ENCODE data around the gene MEGF6.

The MEGF6 gene

DNA sequence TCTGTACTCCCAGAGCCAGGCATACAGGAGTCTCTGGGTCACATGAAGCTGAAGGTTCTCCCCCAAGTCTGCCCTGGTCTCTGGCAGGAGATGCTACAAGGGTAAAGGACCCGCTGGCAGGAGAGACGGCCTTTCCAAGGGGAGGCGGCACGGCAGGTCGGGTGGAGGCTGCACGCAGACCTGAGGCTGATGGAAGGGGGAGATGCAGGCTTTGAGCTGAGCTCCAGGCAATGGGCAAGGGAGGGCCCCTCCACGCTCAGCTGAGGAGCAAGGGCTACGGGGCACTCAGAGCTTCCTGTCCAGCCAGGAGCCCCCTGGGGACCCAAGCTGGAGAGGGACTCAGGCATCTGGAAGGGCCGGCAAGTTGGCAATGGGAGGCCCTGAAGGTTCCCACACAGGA, 50.3 kb downstream of the MEGF6 start:
- DNase-seq = no peak
- Histone ChIP-seq H3K79me1 (replicated peaks; ENCODE audit: low read length, poor library complexity, severe bottlenecking) (no peaks in the 10 kb centered on the region), H3K23ac (ENCODE audit: low read length in 2 of 2) (no peak overlapping the region), H2AK5ac (ENCODE audit: low read length, severe bottlenecking) (no peak overlapping the region), H4K8ac (ENCODE audit: low read length) (no peak overlapping the region), H3K27me3 (ENCODE audit: control insufficient read depth in 1 of 2, insufficient read depth in 1 of 2, low read length in 2 of 2) (peaks cover 80% of the 10 kb centered on the region in 2 experiments), H3K14ac (ENCODE audit: low read length in 2 of 2) (no peak overlapping the region), H3K4ac (ENCODE audit: low read depth in 1 of 2, low read length in 2 of 2) (no peak overlapping the region), H3K4me1 (ENCODE audit: control insufficient read depth, insufficient read depth, low read depth, low read length) (no peaks in the 10 kb centered on the region), H2AFZ (ENCODE audit: low read depth, low read length) (no peak overlapping the region), H2BK12ac (ENCODE audit: low read length in 2 of 2) (no peak overlapping the region), H4K91ac (ENCODE audit: low read length) (no peak overlapping the region), H3K4me2 (ENCODE audit: low read length, poor library complexity, severe bottlenecking) (no peak overlapping the region), H2BK120ac (ENCODE audit: low read depth, low read length) (no peak overlapping the region), H3K9ac (ENCODE audit: low read length) (no peak overlapping the region), H3K18ac (ENCODE audit: low read depth in 1 of 2, low read length in 2 of 2) (no peak overlapping the region), H3K9me3 (ENCODE audit: control insufficient read depth, low read length) (peaks cover 5% of the 10 kb centered on the region), H2BK5ac (ENCODE audit: low read depth, low read length, poor library complexity, severe bottlenecking) (no peak overlapping the region), H2BK15ac (ENCODE audit: low read depth, poor library complexity, severe bottlenecking) (no peak overlapping the region), H3K4me3 (ENCODE audit: insufficient read depth in 1 of 2, low read depth in 1 of 2, low read length in 2 of 2) (no peak overlapping the region), H3K36me3 (ENCODE audit: control insufficient read depth in 1 of 2, insufficient read depth in 2 of 2, low read depth in 1 of 2, low read length in 2 of 2) (peaks cover 0 to 4% of the 10 kb centered on the region in 2 experiments), H3K27ac (ENCODE audit: low read length, poor library complexity, severe bottlenecking) (no peak overlapping the region)
- 82% methylated on average over 9 of the region's 9 CpGs for WGBS

DNA sequence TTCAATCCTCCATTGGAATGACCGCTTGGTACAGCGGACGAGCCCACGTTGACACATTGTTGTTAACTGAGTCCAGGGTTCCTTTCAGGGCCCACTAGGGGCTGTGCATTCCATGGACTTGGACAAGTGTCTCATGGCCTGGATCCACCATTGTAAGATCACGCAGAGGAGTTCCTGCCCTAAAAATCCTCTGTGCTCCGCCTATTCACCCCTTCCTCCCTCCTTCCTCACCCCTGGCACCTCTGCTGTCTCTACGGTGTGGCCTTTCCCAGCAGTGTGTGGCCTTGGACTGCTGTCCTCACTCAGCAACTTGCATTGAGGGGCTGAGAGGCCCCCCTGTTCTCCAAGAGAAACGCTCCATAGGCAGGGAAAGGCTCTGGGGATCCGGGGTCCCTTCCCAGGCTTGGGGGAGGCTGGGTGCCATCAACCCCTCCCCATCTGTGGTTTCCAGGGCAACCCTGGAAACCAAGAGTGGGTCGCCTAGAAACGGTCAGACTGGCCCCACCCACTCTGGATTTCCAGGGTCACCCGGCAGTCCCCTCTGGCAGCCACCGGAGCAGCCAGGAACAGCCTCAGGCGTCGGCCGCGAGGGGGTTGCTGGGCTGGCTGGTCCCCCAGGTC, 50.9 kb downstream of the MEGF6 start:
- 86% methylated on average over 17 of the region's 17 CpGs for WGBS

DNA sequence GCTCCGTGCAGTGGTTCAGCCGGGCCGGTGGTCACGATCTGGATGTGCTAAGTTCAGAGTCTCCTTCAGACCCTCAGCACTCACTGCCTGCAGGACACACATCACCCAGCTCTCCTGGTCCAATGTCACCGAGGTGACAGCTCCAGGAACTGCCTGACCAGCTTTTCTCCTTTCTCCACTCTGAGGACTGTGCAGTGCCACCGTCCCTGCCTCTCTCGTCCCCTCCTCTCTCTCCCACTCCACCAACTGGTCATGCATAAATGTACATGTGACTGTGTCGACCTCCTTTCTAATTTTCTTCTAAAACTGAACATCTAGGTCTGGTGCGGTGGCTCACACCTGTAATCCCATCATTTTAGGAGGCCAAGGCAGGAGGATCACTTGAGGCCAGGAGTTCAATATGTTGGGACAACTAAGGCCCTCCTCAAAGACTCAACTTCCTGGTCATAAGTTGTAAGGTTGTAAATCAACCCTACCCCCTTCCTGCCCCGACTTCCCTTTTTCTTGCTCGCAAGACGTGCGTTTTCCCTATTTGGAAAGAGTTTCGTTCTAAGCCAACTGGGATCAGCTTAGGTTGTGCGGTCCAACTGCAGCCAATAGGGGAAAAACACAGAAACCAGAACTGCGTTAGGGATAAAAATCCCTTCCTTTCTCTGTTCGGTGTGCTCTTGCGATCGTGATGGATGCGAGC, 53.1 kb downstream of the MEGF6 start:
- no peak overlapping the region for H3K18ac ChIP-seq (ENCODE audit: low read depth in 1 of 2, low read length in 2 of 2)
- H3K4me2 ChIP-seq (ENCODE audit: low read length, poor library complexity, severe bottlenecking) = no peak overlapping the region
- no peak overlapping the region for H2BK15ac ChIP-seq (ENCODE audit: low read depth, poor library complexity, severe bottlenecking)
- no peak overlapping the region for H3K9ac ChIP-seq (ENCODE audit: low read length)
- no peak overlapping the region for H3K27ac ChIP-seq (ENCODE audit: low read length, poor library complexity, severe bottlenecking)
- peaks cover 0 to 4% of the 10 kb centered on the region in 2 experiments for H3K36me3 ChIP-seq (ENCODE audit: control insufficient read depth in 1 of 2, insufficient read depth in 2 of 2, low read depth in 1 of 2, low read length in 2 of 2)
- no peak overlapping the region for H3K23ac ChIP-seq (ENCODE audit: low read length in 2 of 2)
- DNase-seq = no peak
- H3K79me1 ChIP-seq (replicated peaks; ENCODE audit: low read length, poor library complexity, severe bottlenecking) = no peaks in the 10 kb centered on the region
- no peak overlapping the region for H2AK5ac ChIP-seq (ENCODE audit: low read length, severe bottlenecking)
- H4K91ac ChIP-seq (ENCODE audit: low read length) = no peak overlapping the region
- H3K4me1 ChIP-seq (ENCODE audit: control insufficient read depth, insufficient read depth, low read depth, low read length) = peaks cover 8% of the 10 kb centered on the region
- no peak overlapping the region for H3K4ac ChIP-seq (ENCODE audit: low read depth in 1 of 2, low read length in 2 of 2)
- H3K14ac ChIP-seq (ENCODE audit: low read length in 2 of 2) = no peak overlapping the region
- no peak overlapping the region for H4K8ac ChIP-seq (ENCODE audit: low read length)
- WGBS = 87% methylated on average over 17 of the region's 20 CpGs
- H3K4me3 ChIP-seq (ENCODE audit: insufficient read depth in 1 of 2, low read depth in 1 of 2, low read length in 2 of 2) = no peak overlapping the region
- H2BK12ac ChIP-seq (ENCODE audit: low read length in 2 of 2) = no peak overlapping the region
- no peak overlapping the region for H2AFZ ChIP-seq (ENCODE audit: low read depth, low read length)
- H2BK5ac ChIP-seq (ENCODE audit: low read depth, low read length, poor library complexity, severe bottlenecking) = no peak overlapping the region
- H2BK120ac ChIP-seq (ENCODE audit: low read depth, low read length) = no peak overlapping the region
- peaks cover 5% of the 10 kb centered on the region for H3K9me3 ChIP-seq (ENCODE audit: control insufficient read depth, low read length)
- H3K27me3 ChIP-seq (ENCODE audit: control insufficient read depth in 1 of 2, insufficient read depth in 1 of 2, low read length in 2 of 2) = peaks cover 78 to 85% of the 10 kb centered on the region in 2 experiments

More for the DNA sequence above, 50.9 kb downstream of the MEGF6 start:
- H4K8ac ChIP-seq (ENCODE audit: low read length) = no peak overlapping the region
- no peaks in the 10 kb centered on the region for H3K79me1 ChIP-seq (replicated peaks; ENCODE audit: low read length, poor library complexity, severe bottlenecking)
- no peak overlapping the region for H2BK15ac ChIP-seq (ENCODE audit: low read depth, poor library complexity, severe bottlenecking)
- H2AFZ ChIP-seq (ENCODE audit: low read depth, low read length) = no peak overlapping the region
- H2BK12ac ChIP-seq (ENCODE audit: low read length in 2 of 2) = no peak overlapping the region
- H3K9ac ChIP-seq (ENCODE audit: low read length) = no peak overlapping the region
- peaks cover 80 to 81% of the 10 kb centered on the region in 2 experiments for H3K27me3 ChIP-seq (ENCODE audit: control insufficient read depth in 1 of 2, insufficient read depth in 1 of 2, low read length in 2 of 2)
- peaks cover 0 to 4% of the 10 kb centered on the region in 2 experiments for H3K36me3 ChIP-seq (ENCODE audit: control insufficient read depth in 1 of 2, insufficient read depth in 2 of 2, low read depth in 1 of 2, low read length in 2 of 2)
- H3K9me3 ChIP-seq (ENCODE audit: control insufficient read depth, low read length) = peaks cover 5% of the 10 kb centered on the region
- H2BK5ac ChIP-seq (ENCODE audit: low read depth, low read length, poor library complexity, severe bottlenecking) = no peak overlapping the region
- H4K91ac ChIP-seq (ENCODE audit: low read length) = no peak overlapping the region
- DNase-seq = no peak
- H3K27ac ChIP-seq (ENCODE audit: low read length, poor library complexity, severe bottlenecking) = no peak overlapping the region
- no peak overlapping the region for H3K14ac ChIP-seq (ENCODE audit: low read length in 2 of 2)
- H3K4me2 ChIP-seq (ENCODE audit: low read length, poor library complexity, severe bottlenecking) = no peak overlapping the region
- no peaks in the 10 kb centered on the region for H3K4me1 ChIP-seq (ENCODE audit: control insufficient read depth, insufficient read depth, low read depth, low read length)
- no peak overlapping the region for H3K4me3 ChIP-seq (ENCODE audit: insufficient read depth in 1 of 2, low read depth in 1 of 2, low read length in 2 of 2)
- H3K23ac ChIP-seq (ENCODE audit: low read length in 2 of 2) = no peak overlapping the region
- H3K18ac ChIP-seq (ENCODE audit: low read depth in 1 of 2, low read length in 2 of 2) = no peak overlapping the region
- no peak overlapping the region for H3K4ac ChIP-seq (ENCODE audit: low read depth in 1 of 2, low read length in 2 of 2)
- no peak overlapping the region for H2AK5ac ChIP-seq (ENCODE audit: low read length, severe bottlenecking)
- H2BK120ac ChIP-seq (ENCODE audit: low read depth, low read length) = no peak overlapping the region

DNA sequence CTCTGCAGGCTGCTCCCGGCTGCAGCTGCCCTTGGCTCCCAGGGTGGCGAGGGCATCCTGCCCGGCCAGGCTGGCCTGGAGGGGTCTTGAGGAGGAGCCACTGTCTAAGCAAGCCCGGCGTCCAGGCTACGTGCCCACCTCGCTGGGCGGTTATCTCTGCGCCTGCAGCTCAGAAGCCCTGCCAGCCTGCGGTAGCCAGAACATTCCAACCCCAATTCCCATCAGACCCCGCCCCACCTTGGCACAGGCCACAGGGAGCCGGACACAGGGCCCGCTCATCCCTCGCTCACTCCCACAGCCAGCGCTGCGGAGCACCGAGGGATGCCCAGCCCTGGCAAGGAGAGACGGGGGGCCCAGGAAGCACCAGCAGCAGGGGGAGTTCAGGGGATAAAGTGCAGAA, 53.9 kb downstream of the MEGF6 start:
- DNase-seq = no peak
- Histone ChIP-seq H3K27ac (ENCODE audit: low read length, poor library complexity, severe bottlenecking) (no peak overlapping the region), H3K4me1 (ENCODE audit: control insufficient read depth, insufficient read depth, low read depth, low read length) (peaks cover 8% of the 10 kb centered on the region), H3K36me3 (ENCODE audit: control insufficient read depth in 1 of 2, insufficient read depth in 2 of 2, low read depth in 1 of 2, low read length in 2 of 2) (peaks cover 0 to 4% of the 10 kb centered on the region in 2 experiments), H3K18ac (ENCODE audit: low read depth in 1 of 2, low read length in 2 of 2) (no peak overlapping the region), H3K4ac (ENCODE audit: low read depth in 1 of 2, low read length in 2 of 2) (no peak overlapping the region), H4K8ac (ENCODE audit: low read length) (no peak overlapping the region), H2BK5ac (ENCODE audit: low read depth, low read length, poor library complexity, severe bottlenecking) (no peak overlapping the region), H3K4me3 (ENCODE audit: insufficient read depth in 1 of 2, low read depth in 1 of 2, low read length in 2 of 2) (no peak overlapping the region), H4K91ac (ENCODE audit: low read length) (no peak overlapping the region), H3K4me2 (ENCODE audit: low read length, poor library complexity, severe bottlenecking) (no peak overlapping the region), H3K9me3 (ENCODE audit: control insufficient read depth, low read length) (peaks cover 5% of the 10 kb centered on the region), H2AFZ (ENCODE audit: low read depth, low read length) (no peak overlapping the region), H2BK15ac (ENCODE audit: low read depth, poor library complexity, severe bottlenecking) (no peak overlapping the region), H3K79me1 (replicated peaks; ENCODE audit: low read length, poor library complexity, severe bottlenecking) (no peaks in the 10 kb centered on the region), H3K23ac (ENCODE audit: low read length in 2 of 2) (no peak overlapping the region), H2BK12ac (ENCODE audit: low read length in 2 of 2) (no peak overlapping the region), H2AK5ac (ENCODE audit: low read length, severe bottlenecking) (no peak overlapping the region), H3K27me3 (ENCODE audit: control insufficient read depth in 1 of 2, insufficient read depth in 1 of 2, low read length in 2 of 2) (peaks cover 71 to 85% of the 10 kb centered on the region in 2 experiments), H3K14ac (ENCODE audit: low read length in 2 of 2) (no peak overlapping the region), H2BK120ac (ENCODE audit: low read depth, low read length) (no peak overlapping the region), H3K9ac (ENCODE audit: low read length) (no peak overlapping the region)
- WGBS = 90% methylated on average over 17 of the region's 18 CpGs
